H9 (cell line): Measurements from ENCODE around the gene ACOX3. TPM values are rescaled to one million over a fixed set of nuclear protein-coding genes. Genes with fewer than 3 reads are reported as not detected.

ENCODE experiments used
- DNase-seq: peaks from one replicate; pipeline ENCODE4 v3.0.0-alpha.2; 2017
- H2AFZ ChIP-seq: one replicate; pipeline ENCODE4 v1.6.1; 2013; ENCODE audit warnings: mild to moderate bottlenecking, low read length, control low read depth, moderate library complexity
- H2AK5ac ChIP-seq: 2 replicates; pipeline ENCODE4 v1.6.1; 2013; ENCODE audit warnings: low read length, control low read depth, mixed read lengths; ENCODE audit not compliant: insufficient read length
- H2BK120ac ChIP-seq: one replicate; pipeline ENCODE4 v1.6.1; 2013; ENCODE audit warnings: low read depth, mild to moderate bottlenecking, low read length, control low read depth, inconsistent platforms; ENCODE audit not compliant: poor library complexity, severe bottlenecking
- H2BK12ac ChIP-seq: 2 replicates; pipeline ENCODE4 v1.6.1; 2013; ENCODE audit warnings: low read length, control low read depth, mixed read lengths, low read depth; ENCODE audit not compliant: insufficient read length
- H2BK15ac ChIP-seq: 2 replicates; pipeline ENCODE4 v1.6.1; 2013; ENCODE audit warnings: low read depth, low read length, control low read depth
- H2BK20ac ChIP-seq: one replicate; pipeline ENCODE4 v1.6.1; 2013; ENCODE audit warnings: low read depth, mild to moderate bottlenecking, low read length, control low read depth, inconsistent platforms; ENCODE audit not compliant: poor library complexity, severe bottlenecking
- H2BK5ac ChIP-seq: 2 replicates; pipeline ENCODE4 v1.6.1; 2013; ENCODE audit warnings: low read length, control low read depth, mixed read lengths; ENCODE audit not compliant: insufficient read length
- H3K14ac ChIP-seq: 2 replicates; pipeline ENCODE4 v1.6.1; 2013; ENCODE audit warnings: low read length, control low read depth; ENCODE audit not compliant: insufficient read depth
- H3K18ac ChIP-seq: 2 replicates; pipeline ENCODE4 v1.6.1; 2013; ENCODE audit warnings: low read depth, mild to moderate bottlenecking, mixed read lengths, low read length, control low read depth; ENCODE audit not compliant: insufficient read length
- H3K23ac ChIP-seq: 2 replicates; pipeline ENCODE4 v1.6.1; 2013; ENCODE audit warnings: low read length, control low read depth, mixed read lengths, low read depth; ENCODE audit not compliant: insufficient read length
- H3K23me2 ChIP-seq: 2 replicates; pipeline ENCODE4 v1.6.1; 2013; ENCODE audit warnings: low read depth, mild to moderate bottlenecking, mixed read lengths, low read length, control low read depth; ENCODE audit not compliant: insufficient read length, poor library complexity, severe bottlenecking
- H3K27ac ChIP-seq: 2 replicates; pipeline ENCODE4 v1.5.1; 2013; ENCODE audit warnings: low read length, control low read depth, mixed read lengths, low read depth; ENCODE audit not compliant: insufficient read length
- H3K27me3 ChIP-seq: 2 replicates; pipeline ENCODE4 v1.6.1; 2013; ENCODE audit warnings: low read length, control low read depth, inconsistent platforms; ENCODE audit not compliant: insufficient read depth
- H3K4ac ChIP-seq: 2 replicates; pipeline ENCODE4 v1.6.1; 2013; ENCODE audit warnings: low read depth, mild to moderate bottlenecking, control low read depth, inconsistent platforms, low read length, moderate library complexity
- H3K4me1 ChIP-seq: 2 replicates; pipeline ENCODE4 v1.6.1; 2013; ENCODE audit warnings: low read length, control low read depth, inconsistent platforms; ENCODE audit not compliant: insufficient read depth
- H3K4me2 ChIP-seq: 2 replicates; pipeline ENCODE4 v1.6.1; 2013; ENCODE audit warnings: low read length, control low read depth, mixed read lengths; ENCODE audit not compliant: insufficient read length, insufficient read depth
- H3K56ac ChIP-seq: 2 replicates; pipeline ENCODE4 v1.6.1; 2013; ENCODE audit warnings: low read depth, mild to moderate bottlenecking, mixed read lengths, low read length, control low read depth; ENCODE audit not compliant: insufficient read length
- H3K79me1 ChIP-seq: 2 replicates; pipeline ENCODE4 v1.6.1; 2013; ENCODE audit warnings: low read depth, mild to moderate bottlenecking, moderate library complexity, low read length, control low read depth, inconsistent platforms; ENCODE audit not compliant: insufficient read depth, poor library complexity, severe bottlenecking
- H3K79me2 ChIP-seq: 2 replicates; pipeline ENCODE4 v1.6.1; 2013; ENCODE audit warnings: low read length, control low read depth, inconsistent platforms; ENCODE audit not compliant: insufficient read depth
- H3K9ac ChIP-seq: 2 replicates; pipeline ENCODE4 v1.6.1; 2013; ENCODE audit warnings: low read length, control low read depth, mixed read lengths; ENCODE audit not compliant: insufficient read length; ENCODE audit errors: extremely low read depth
- H3K9me3 ChIP-seq: one replicate; pipeline ENCODE4 v1.6.1; 2013; ENCODE audit warnings: low read depth, low read length, inconsistent platforms; ENCODE audit not compliant: control insufficient read depth
- H3T11ph ChIP-seq: one replicate; pipeline ENCODE4 v1.6.1; 2013; ENCODE audit warnings: mild to moderate bottlenecking, low read length, control low read depth, inconsistent platforms
- H4K20me1 ChIP-seq: one replicate; pipeline ENCODE4 v1.6.1; 2013; ENCODE audit not compliant: control insufficient read depth, insufficient read length, insufficient read depth
- H4K5ac ChIP-seq: 2 replicates; pipeline ENCODE4 v1.6.1; 2013; ENCODE audit warnings: low read depth, mild to moderate bottlenecking, mixed read lengths, low read length, control low read depth; ENCODE audit not compliant: insufficient read length
- H4K8ac ChIP-seq: replicated peaks from 2 replicates; pipeline ENCODE4 v1.6.1; 2013; ENCODE audit warnings: low read length, control low read depth, mixed read lengths, low read depth; ENCODE audit not compliant: insufficient read length
- H4K91ac ChIP-seq: 2 replicates; pipeline ENCODE4 v1.6.1; 2013; ENCODE audit warnings: low read depth, mild to moderate bottlenecking, moderate library complexity, mixed read lengths, low read length, control low read depth; ENCODE audit not compliant: insufficient read length
- H3K27ac Mint-ChIP-seq, 3 experiments: 2 replicates in 2 of 3; 3 replicates in 1 of 3; pipeline ENCODE4 v1.8.0; 2020 to 2021; ENCODE audit warnings: mixed read lengths in 3 of 3, mild to moderate bottlenecking in 1 of 3, moderate library complexity in 1 of 3
- H3K27me3 Mint-ChIP-seq: 2 replicates; pipeline ENCODE4 v1.8.0; 2021; ENCODE audit warnings: low read depth, mild to moderate bottlenecking, moderate library complexity, mixed read lengths
- H3K36me3 Mint-ChIP-seq, 3 experiments: 2 replicates in 2 of 3; 3 replicates in 1 of 3; pipeline ENCODE4 v1.8.0; 2020 to 2021; ENCODE audit warnings: low read depth in 3 of 3, mixed read lengths in 3 of 3; ENCODE audit not compliant: insufficient read depth in 1 of 3
- H3K4me1 Mint-ChIP-seq, 2 experiments: 2 replicates each; pipeline ENCODE4 v1.8.0; 2020; ENCODE audit warnings: mixed read lengths in 2 of 2
- H3K4me3 Mint-ChIP-seq, 2 experiments: 2 replicates in 1 of 2; 3 replicates in 1 of 2; pipeline ENCODE4 v1.8.0; 2020 to 2021; ENCODE audit warnings: mild to moderate bottlenecking in 2 of 2, mixed read lengths in 2 of 2, moderate library complexity in 1 of 2
- H3K9me3 Mint-ChIP-seq, 2 experiments: 2 replicates in 1 of 2; 3 replicates in 1 of 2; pipeline ENCODE4 v1.8.0; 2020; ENCODE audit warnings: mild to moderate bottlenecking in 2 of 2, mixed read lengths in 2 of 2, moderate library complexity in 1 of 2
- WGBS: extraction: QIAGEN DNeasy Blood & Tissue Kit; methylation state at CpG from one replicate; pipeline ENCODE4 v1.1.7; 2013; ENCODE audit warnings: missing lambda C conversion rate, low lambda C conversion rate, mixed read lengths; ENCODE audit not compliant: insufficient read length; ENCODE audit errors: extremely low coverage; 5-methylcytosine and 5-hydroxymethylcytosine counted together
- total RNA-seq: library from RNA; stranded (reverse); gene quantifications from 2 replicates; pipeline ENCODE4 v1.2.1, GENCODE V29; 2021
- TF ChIP-seq, protein P1 (sequence below): fragments of 200-600 bp; sonication (generic); conservative IDR thresholded peaks from 3 replicates; pipeline ENCODE4 v1.8.0; 2021; ENCODE audit warnings: antibody characterized with exemption, mild to moderate bottlenecking

The ACOX3 gene
- total RNA-seq, 1 experiment from 2014 or later, result 13.8 TPM

GRCh38 chr4:8453957-8454356, 13.4 kb upstream of the ACOX3 start:
- no peaks in the 10 kb centered on the region for H3K27me3 Mint-ChIP-seq
- H3K27ac Mint-ChIP-seq, result no peak overlapping the region
- Histone ChIP-seq H2AFZ (no peak overlapping the region), H4K91ac (no peak overlapping the region), H3K9me3 (no peaks in the 10 kb centered on the region), H3K4me2 (no peak overlapping the region), H3K23me2 (no peaks in the 10 kb centered on the region), H4K5ac (no peak overlapping the region), H4K20me1 (no peaks in the 10 kb centered on the region), H3K79me2 (no peaks in the 10 kb centered on the region), H2BK5ac (no peak overlapping the region), H3K27me3 (no peaks in the 10 kb centered on the region), H3K18ac (no peak overlapping the region), H2BK12ac (no peak overlapping the region), H3T11ph (no peak overlapping the region), H3K4me1 (no peaks in the 10 kb centered on the region), H3K9ac (no peak overlapping the region), H4K8ac (no peak overlapping the region), H2BK20ac (no peak overlapping the region), H2AK5ac (no peak overlapping the region), H3K23ac (no peak overlapping the region), H2BK120ac (no peak overlapping the region), H3K14ac (no peak overlapping the region), H2BK15ac (no peak overlapping the region), H3K4ac (no peak overlapping the region), H3K79me1 (no peaks in the 10 kb centered on the region), H3K27ac (no peak overlapping the region), H3K56ac (no peak overlapping the region)
- DNase-seq, result no peak
- peaks cover 13 to 76% (median 47%) of the 10 kb centered on the region in 3 experiments; a peak in 6 of 7 replicates for H3K36me3 Mint-ChIP-seq
- H3K9me3 Mint-ChIP-seq, result no peaks in the 10 kb centered on the region
- no peaks in the 10 kb centered on the region for H3K4me1 Mint-ChIP-seq
- no peak overlapping the region for H3K4me3 Mint-ChIP-seq
- no CpG with 5 or more reads among the region's 3 CpGs for WGBS
- TF ChIP-seq, protein P1, sequence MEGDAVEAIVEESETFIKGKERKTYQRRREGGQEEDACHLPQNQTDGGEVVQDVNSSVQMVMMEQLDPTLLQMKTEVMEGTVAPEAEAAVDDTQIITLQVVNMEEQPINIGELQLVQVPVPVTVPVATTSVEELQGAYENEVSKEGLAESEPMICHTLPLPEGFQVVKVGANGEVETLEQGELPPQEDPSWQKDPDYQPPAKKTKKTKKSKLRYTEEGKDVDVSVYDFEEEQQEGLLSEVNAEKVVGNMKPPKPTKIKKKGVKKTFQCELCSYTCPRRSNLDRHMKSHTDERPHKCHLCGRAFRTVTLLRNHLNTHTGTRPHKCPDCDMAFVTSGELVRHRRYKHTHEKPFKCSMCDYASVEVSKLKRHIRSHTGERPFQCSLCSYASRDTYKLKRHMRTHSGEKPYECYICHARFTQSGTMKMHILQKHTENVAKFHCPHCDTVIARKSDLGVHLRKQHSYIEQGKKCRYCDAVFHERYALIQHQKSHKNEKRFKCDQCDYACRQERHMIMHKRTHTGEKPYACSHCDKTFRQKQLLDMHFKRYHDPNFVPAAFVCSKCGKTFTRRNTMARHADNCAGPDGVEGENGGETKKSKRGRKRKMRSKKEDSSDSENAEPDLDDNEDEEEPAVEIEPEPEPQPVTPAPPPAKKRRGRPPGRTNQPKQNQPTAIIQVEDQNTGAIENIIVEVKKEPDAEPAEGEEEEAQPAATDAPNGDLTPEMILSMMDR, result no peak
